Smooth muscle cell (in vitro differentiated cells): Measurements from ENCODE around the gene VARS2. TPM values are rescaled to one million over a fixed set of nuclear protein-coding genes. Genes with fewer than 3 reads are reported as not detected.
"Not testable (repeated sequence)": the region's sequence is repeated elsewhere in the genome, so short reads cannot be mapped to it uniquely, and the experiment has no call there.

Experiments
- DNase-seq: peaks from one replicate; lab custom pipeline; 2025; ENCODE audit not compliant: unreplicated experiment; lab: John Stamatoyannopoulos, UW
- H2AFZ ChIP-seq: fragments of 200-600 bp; sonication (generic); 2 replicates; pipeline ENCODE4 v1.6.0; 2016; ENCODE audit warnings: antibody characterized with exemption, low read depth, mild to moderate bottlenecking
- H3F3A ChIP-seq: fragments of 200-600 bp; sonication (generic); 2 replicates; pipeline ENCODE4 v1.6.0; 2017; ENCODE audit warnings: antibody characterized with exemption, low read depth
- H3K27ac ChIP-seq: fragments of 200-600 bp; sonication (generic); 2 replicates; pipeline ENCODE4 v1.5.1; 2016; ENCODE audit warnings: low read depth, mild to moderate bottlenecking
- H3K27me3 ChIP-seq: fragments of 200-600 bp; sonication (generic); 2 replicates; pipeline ENCODE4 v1.6.1; 2016; ENCODE audit warnings: low read depth, mild to moderate bottlenecking
- H3K36me3 ChIP-seq: fragments of 200-600 bp; sonication (generic); 2 replicates; pipeline ENCODE4 v1.5.1; 2016; ENCODE audit warnings: low read depth
- H3K4me1 ChIP-seq: fragments of 200-600 bp; sonication (generic); 2 replicates; pipeline ENCODE4 v1.5.1; 2016; ENCODE audit warnings: low read depth
- H3K4me2 ChIP-seq: fragments of 200-600 bp; sonication (generic); 2 replicates; pipeline ENCODE4 v1.6.0; 2016; ENCODE audit warnings: mild to moderate bottlenecking
- H3K4me3 ChIP-seq: fragments of 200-600 bp; sonication (generic); 2 replicates; pipeline ENCODE4 v1.5.1; 2016; ENCODE audit warnings: mild to moderate bottlenecking
- H3K79me2 ChIP-seq: fragments of 200-600 bp; sonication (generic); 2 replicates; pipeline ENCODE4 v1.6.0; 2016; ENCODE audit warnings: low read depth, mild to moderate bottlenecking
- H3K9ac ChIP-seq: fragments of 200-600 bp; sonication (generic); 2 replicates; pipeline ENCODE4 v1.6.0; 2016; ENCODE audit warnings: low read depth
- H3K9me3 ChIP-seq: fragments of 200-600 bp; sonication (generic); replicated peaks from 2 replicates; pipeline ENCODE4 v1.5.1; 2016; ENCODE audit warnings: low read depth
- H4K20me1 ChIP-seq: fragments of 200-600 bp; sonication (generic); 2 replicates; pipeline ENCODE4 v1.6.0; 2016; ENCODE audit warnings: low read depth
- CTCF ChIP-seq: fragments of 200-600 bp; sonication (generic); IDR thresholded peaks from 2 replicates; pipeline ENCODE4 v1.5.1; 2017; ENCODE audit warnings: borderline replicate concordance, mild to moderate bottlenecking, antibody characterized with exemption; ENCODE audit not compliant: insufficient read depth, poor library complexity, severe bottlenecking
- WGBS: methylation state at CpG from one replicate; pipeline ENCODE4 v1.1.7; 2016; ENCODE audit warnings: low lambda C conversion rate; 5-methylcytosine and 5-hydroxymethylcytosine counted together
- polyA plus RNA-seq: library from polyadenylated mRNA; unstranded; fragments of >200 nt; fragmentation: Nextera tagmentation; extraction: Ambion mirVana; gene quantifications from 2 replicates; pipeline ENCODE4 v1.2.1, GENCODE V29; 2016
- total RNA-seq: library from RNA; depleted of rRNA; stranded (reverse); fragments of >200 nt; gene quantifications from 2 replicates; pipeline ENCODE4 v1.2.3, GENCODE V29; 2014

The VARS2 gene
- total and polyA plus RNA-seq, 2 experiments from 2014 or later = 15.1 to 15.4 TPM

GRCh38 chr6:30908700-30909099, 5.3 kb upstream of the VARS2 start:
- Histone ChIP-seq H3K9ac (peak overlapping the region; percentile 82), H3K79me2 (peaks cover 12% of the 10 kb centered on the region), H3K36me3 (no peaks in the 10 kb centered on the region), H3K27me3 (no peaks in the 10 kb centered on the region), H3K4me3 (peak overlapping the region; percentile 100), H2AFZ (peak overlapping the region; percentile 97), H3K9me3 (no peaks in the 10 kb centered on the region), H3K4me1 (peaks cover 14% of the 10 kb centered on the region), H3F3A (peaks cover 26% of the 10 kb centered on the region), H3K27ac (peak overlapping the region; percentile 74), H3K4me2 (peak overlapping the region; percentile 94), H4K20me1 (no peaks in the 10 kb centered on the region)
- no peak for TF ChIP-seq CTCF
- 64% methylated on average over 2 of the region's 2 CpGs for WGBS
- no peak for DNase-seq

GRCh38 chr6:30910473-30910872, 3.6 kb upstream of the VARS2 start:
- H3K36me3 ChIP-seq, H4K20me1 ChIP-seq, H3K4me2 ChIP-seq, H2AFZ ChIP-seq, DNase-seq, H3K9ac ChIP-seq, H3K27ac ChIP-seq, H3K9me3 ChIP-seq, H3K4me3 ChIP-seq, H3K27me3 ChIP-seq: not testable (repeated sequence)
- peaks cover 26% of the 10 kb centered on the region for H3F3A ChIP-seq
- peaks cover 23% of the 10 kb centered on the region for H3K4me1 ChIP-seq
- peaks cover 12% of the 10 kb centered on the region for H3K79me2 ChIP-seq
- 97% methylated on average over 12 of the region's 12 CpGs for WGBS

- Histone ChIP-seq H2AFZ (no peak overlapping the region), H3K4me2 (no peak overlapping the region), H3K27ac (no peak overlapping the region), H3K4me3 (no peak overlapping the region), H3K79me2 (peaks cover 12% of the 10 kb centered on the region), H3K9ac (no peak overlapping the region), H3K36me3 (no peaks in the 10 kb centered on the region), H3K4me1 (peaks cover 17% of the 10 kb centered on the region), H3K9me3 (no peaks in the 10 kb centered on the region), H3K27me3 (no peaks in the 10 kb centered on the region), H3F3A (peaks cover 9% of the 10 kb centered on the region), H4K20me1 (no peaks in the 10 kb centered on the region)
- 96% methylated on average over 8 of the region's 8 CpGs for WGBS
- no peak for DNase-seq
- TF ChIP-seq CTCF = no peak
Measured at GRCh38 chr6:30912746-30913520, 1.1 kb upstream of the VARS2 start.

- Histone ChIP-seq H3K4me2 (peak overlapping the region; percentile 85), H4K20me1 (no peaks in the 10 kb centered on the region), H3K36me3 (no peaks in the 10 kb centered on the region), H3K79me2 (peaks cover 9% of the 10 kb centered on the region), H3F3A (peaks cover 9% of the 10 kb centered on the region), H3K27me3 (no peaks in the 10 kb centered on the region), H3K9ac (no peak overlapping the region), H2AFZ (peak overlapping the region; percentile 64), H3K9me3 (no peaks in the 10 kb centered on the region), H3K4me3 (peak overlapping the region; percentile 46), H3K4me1 (peaks cover 15% of the 10 kb centered on the region), H3K27ac (peak overlapping the region; percentile 37)
- 12% methylated on average over 31 of the region's 31 CpGs for WGBS
- DNase-seq = no peak
- no peak for TF ChIP-seq CTCF
Measured at GRCh38 chr6:30913721-30914075, 340 bp upstream of the VARS2 start.
